HG02623 (cell line): ENCODE results near the gene EZR.
A peak's percentile ranks its signal among the peaks of the same experiment; 100 is the strongest.
"Not testable (repeated sequence)": the region's sequence is repeated elsewhere in the genome, so short reads cannot be mapped to it uniquely, and the experiment has no call there.

Source experiments
- ATAC-seq: cut with Tn5 transposase; IDR thresholded peaks from one replicate; pipeline ENCODE4 v1.9.1; 2021; ENCODE audit warnings: moderate library complexity; ENCODE audit not compliant: unreplicated experiment

The EZR gene

GRCh38 chr6:158799051-158799792 is 19.9 kb downstream of the EZR start:
- no peak for ATAC-seq

- ATAC-seq, result no peak
Measured at GRCh38 chr6:158798311-158798710, 20.9 kb downstream of the EZR start.

GRCh38 chr6:158797331-158798310 is 21.5 kb downstream of the EZR start:
- ATAC-seq, result no peak

- ATAC-seq, result no peak
Measured at GRCh38 chr6:158796353-158796752, 22.8 kb downstream of the EZR start.

GRCh38 chr6:158795516-158795915 is 23.7 kb downstream of the EZR start:
- no peak for ATAC-seq

GRCh38 chr6:158793432-158793831 is 25.7 kb downstream of the EZR start:
- ATAC-seq, result peak; percentile 61

GRCh38 chr6:158792505-158792904 is 26.7 kb downstream of the EZR start:
- not testable (repeated sequence) for ATAC-seq

GRCh38 chr6:158791274-158791855 is 27.8 kb downstream of the EZR start:
- ATAC-seq, result no peak

- ATAC-seq, result no peak
Measured at GRCh38 chr6:158789115-158789917, 29.9 kb downstream of the EZR start.

- ATAC-seq, result no peak
Measured at GRCh38 chr6:158787395-158787794, 31.8 kb downstream of the EZR start.

- no peak for ATAC-seq
Measured at GRCh38 chr6:158786645-158787304, 32.4 kb downstream of the EZR start.

- ATAC-seq, result no peak
Measured at GRCh38 chr6:158785036-158785435, 34.1 kb downstream of the EZR start.

- ATAC-seq, result no peak
Measured at GRCh38 chr6:158784505-158784904, 34.7 kb downstream of the EZR start.

GRCh38 chr6:158783851-158784250 is 35.3 kb downstream of the EZR start:
- ATAC-seq, result no peak

- no peak for ATAC-seq
Measured at GRCh38 chr6:158783167-158783450, 36.1 kb downstream of the EZR start.

- no peak for ATAC-seq
Measured at GRCh38 chr6:158782432-158783166, 36.6 kb downstream of the EZR start.

- no peak for ATAC-seq
Measured at GRCh38 chr6:158781692-158782373, 37.3 kb downstream of the EZR start.

GRCh38 chr6:158780988-158781691 is 38.0 kb downstream of the EZR start:
- no peak for ATAC-seq
